Stimulated activated CD4-positive, alpha-beta T cell treated with anti-CD3 and anti-CD28 coated beads, Interleukin-15, amount 100 ng/mL, for 1 hour (primary cell): Measurements from ENCODE around the gene SPATA19.

Experiments used
- DNase-seq, 2 donors: peaks; one replicate each; pipeline ENCODE4 v3.0.0-alpha.2; 2020; ENCODE audit warnings: low read depth in 1 of 2, low spot score in 1 of 2

The SPATA19 gene

DNA sequence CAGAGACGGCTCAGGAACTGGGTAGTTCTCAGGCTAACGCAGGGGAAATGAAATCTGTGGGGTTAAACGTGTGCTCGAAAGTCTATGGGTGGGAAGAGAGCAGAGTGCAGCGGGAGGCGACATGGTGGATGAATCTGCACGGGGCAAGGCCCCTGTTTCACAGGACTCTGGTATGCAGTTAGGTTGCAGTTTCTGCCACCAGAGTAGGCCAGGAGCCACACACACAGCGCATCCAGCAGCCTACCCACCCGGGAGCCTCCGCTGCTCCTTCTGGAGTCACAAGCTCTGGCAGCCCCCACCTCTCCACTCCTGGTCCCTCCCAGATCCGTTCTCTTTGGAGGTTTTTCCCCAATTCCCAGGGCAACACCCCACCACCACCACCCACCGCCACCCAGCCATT lies 27.0 kb downstream of the SPATA19 start:
- DNase-seq: no peak

DNA sequence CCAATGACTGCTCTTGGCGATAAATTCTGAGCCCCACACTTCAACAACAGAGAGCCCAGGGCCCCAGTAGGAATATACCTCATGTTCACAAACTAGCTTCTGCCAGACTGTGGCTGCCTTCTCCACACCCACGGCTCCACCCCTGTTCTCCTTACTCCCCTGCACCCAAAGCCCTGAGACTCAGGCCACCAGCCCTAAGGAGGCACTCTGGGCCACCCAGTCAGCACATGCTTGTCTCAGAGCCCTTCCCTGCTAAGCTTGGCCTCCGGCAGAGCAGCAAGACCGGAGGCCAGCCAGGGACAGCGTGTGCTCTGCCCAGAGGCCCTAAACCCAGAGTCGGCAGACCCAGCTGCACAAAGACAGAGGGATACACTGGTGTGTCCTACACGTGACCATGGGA lies 27.9 kb downstream of the SPATA19 start:
- DNase-seq: no peak

DNA sequence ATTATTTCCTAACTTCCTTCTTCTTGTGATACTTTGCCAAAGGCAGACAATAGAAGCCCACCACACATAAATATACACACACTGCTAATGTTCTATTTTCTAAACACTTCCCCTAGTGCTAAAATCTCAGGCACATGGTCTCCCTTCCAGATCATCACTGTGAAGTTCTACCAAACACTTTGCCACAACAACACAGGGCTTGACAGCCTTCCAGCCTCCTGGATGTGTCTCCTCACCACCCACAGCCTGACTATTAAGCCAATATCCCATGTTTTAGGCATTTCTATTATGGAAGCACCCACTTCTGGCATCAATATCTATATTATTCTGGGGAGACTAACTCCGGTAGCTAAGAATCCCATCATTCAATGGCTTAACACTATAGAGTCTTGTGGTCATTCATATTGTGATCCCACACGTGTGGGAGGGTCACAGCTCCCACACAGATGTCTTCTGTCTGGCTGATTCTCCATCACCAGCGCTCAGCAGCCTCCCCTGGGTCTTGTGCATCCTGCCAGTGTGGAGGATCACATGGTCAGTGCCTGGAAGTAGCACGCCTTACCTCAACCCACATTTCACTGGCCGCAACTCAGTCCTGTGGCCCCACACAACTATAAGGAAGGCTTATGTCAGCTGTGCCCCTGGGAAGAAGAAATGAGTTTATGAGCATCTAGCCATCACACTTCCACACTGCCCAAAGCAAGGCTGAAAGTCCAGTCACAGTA lies 29.0 kb downstream of the SPATA19 start:
- DNase-seq: no peak

- DNase-seq: no peak
Observed at GRCh38 chr11:133815636-133816035, 29.7 kb downstream of the SPATA19 start.

GRCh38 chr11:133814588-133815100 lies 30.7 kb downstream of the SPATA19 start:
- DNase-seq: no peak

DNA sequence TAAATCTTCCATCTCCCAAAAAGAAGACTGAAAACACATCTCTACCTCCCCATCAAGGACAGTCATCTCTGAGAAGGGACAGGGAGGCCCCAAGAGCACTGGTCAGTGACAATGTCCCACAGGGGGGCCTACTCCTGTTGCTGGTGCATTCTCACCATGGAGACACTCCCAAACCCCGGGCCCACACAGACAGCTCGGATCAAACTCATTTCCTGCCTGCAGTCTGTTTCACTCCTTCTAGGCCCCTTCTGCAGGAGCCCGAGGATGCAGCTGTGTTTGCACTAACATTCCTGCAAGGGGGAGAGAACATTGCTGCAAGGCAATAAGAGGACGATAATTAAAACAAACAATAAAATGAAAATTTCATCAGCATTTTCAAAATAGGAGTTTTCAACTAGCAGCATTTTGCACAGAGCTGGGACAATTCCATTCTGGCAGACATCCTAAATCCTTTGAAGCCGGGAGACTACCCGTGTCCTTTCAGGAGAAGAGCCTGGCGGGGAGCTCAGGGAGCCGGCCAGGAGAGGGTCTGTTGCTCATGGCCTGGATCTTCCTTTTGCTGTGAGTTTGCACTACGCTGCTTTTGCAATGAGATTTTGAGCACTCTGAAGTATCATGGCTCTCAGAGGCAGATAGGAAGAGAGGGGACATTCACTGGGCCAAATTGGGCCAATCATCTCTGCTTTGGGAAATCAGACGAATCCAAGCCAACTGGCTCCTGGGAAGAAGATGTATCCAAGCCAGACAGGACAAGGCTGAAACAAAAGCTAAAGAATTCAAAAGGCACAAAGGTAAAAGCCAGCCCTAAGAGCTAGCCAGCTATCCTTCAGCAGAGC lies 33.2 kb downstream of the SPATA19 start:
- DNase-seq: no peak

DNA sequence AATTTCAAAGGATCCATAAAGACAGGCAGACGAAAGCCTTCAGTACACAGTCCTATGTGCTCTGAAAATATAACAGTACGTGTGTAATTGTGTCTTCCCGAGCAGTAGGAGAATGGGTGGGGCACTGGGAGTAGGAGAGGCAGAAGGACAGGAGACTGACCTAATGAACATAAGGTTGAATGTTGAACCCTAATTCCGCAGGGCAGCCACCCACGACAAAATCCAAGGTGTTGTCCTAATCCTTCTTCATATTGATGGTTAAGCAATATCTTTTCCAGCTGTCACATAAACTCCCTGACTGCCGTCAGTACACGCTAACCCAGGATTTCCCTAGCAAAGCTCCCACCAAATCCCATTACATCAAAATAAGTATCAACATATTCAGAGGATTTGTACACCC lies 34.5 kb downstream of the SPATA19 start:
- no peak for DNase-seq

DNA sequence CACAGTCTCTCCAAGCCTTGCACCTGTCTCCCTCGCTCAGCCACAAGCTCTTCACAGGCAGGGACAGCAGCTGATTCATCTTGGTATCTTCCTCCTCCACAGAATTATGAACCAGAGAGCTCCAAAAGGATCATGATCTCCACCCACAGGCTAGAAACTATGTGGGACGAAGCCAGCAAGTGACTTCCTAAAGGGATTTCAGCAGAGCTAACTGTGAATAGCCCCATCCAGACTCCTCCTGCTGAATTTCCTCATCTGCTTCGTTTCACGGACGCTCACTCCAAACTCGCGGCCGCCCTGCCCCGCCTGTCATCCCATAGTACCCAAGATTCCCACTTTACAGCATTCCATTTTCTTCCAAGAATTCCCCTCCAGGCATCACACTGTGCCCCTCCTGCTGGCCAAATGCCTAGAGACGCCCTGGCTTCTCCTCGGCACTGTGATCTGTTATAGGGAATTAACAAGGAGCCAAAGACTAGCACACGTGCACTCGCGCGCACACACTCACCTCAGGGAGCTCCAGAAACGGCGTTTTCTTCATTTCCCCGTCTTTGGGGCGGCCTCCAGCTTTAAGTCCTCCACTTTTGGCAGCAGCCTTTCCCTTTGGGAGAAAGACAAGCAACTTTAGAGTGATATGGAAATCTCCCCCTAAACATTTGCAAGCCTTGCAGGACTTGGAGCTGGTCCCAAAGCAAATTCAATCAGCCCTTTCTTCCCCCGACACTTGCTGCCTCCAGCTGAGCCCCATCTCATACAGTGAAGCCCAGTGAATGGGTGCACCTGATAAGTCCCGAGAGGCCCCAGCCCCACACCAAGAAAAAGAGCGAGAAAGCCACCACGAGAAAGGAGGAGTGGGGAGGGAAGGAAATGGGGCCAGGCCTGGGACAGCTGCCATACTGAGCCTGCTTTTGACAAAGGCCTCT lies 35.5 kb downstream of the SPATA19 start:
- DNase-seq: no peak

GRCh38 chr11:133808393-133809140 lies 36.7 kb downstream of the SPATA19 start:
- DNase-seq: no peak

DNA sequence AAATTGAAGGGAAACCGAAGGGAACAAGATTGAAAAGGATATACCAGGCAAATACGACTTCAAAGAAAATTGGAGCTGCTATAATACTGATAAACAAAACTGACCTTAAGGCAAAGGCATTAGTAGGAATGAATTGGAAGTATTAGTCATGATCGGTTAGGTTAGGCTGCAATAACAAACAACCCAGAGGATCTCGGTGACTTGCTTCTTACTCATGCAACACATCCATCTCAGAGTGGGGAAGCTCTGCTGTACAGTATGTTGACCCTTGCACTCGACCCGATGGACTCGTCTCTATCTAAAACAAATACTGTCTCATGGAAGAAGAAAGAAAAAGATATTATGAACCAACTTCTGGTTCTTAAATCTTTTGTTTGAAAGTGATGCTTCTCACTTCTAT lies 42.3 kb downstream of the SPATA19 start:
- no peak for DNase-seq

GRCh38 chr11:133801356-133801755 lies 44.0 kb downstream of the SPATA19 start:
- no peak for DNase-seq

DNA sequence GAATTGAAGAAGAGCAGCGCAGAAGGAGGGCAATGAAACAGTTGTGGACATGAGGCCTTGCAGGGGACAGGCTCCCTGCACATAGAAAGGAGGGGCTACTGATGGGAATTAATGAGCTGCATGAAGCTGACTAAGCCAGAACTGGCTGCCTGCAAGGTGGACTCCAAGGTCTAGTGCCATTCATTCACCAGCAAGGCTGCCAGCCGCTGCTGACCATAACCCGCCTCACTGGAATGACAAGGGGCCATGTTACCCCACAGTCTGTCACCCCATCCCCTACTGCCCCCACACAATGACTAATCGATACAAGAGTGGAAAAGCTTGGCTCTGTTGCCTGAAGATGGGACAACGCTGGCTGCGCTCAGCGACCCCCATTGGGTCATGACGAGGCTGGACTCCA lies 44.6 kb downstream of the SPATA19 start:
- DNase-seq: no peak

DNA sequence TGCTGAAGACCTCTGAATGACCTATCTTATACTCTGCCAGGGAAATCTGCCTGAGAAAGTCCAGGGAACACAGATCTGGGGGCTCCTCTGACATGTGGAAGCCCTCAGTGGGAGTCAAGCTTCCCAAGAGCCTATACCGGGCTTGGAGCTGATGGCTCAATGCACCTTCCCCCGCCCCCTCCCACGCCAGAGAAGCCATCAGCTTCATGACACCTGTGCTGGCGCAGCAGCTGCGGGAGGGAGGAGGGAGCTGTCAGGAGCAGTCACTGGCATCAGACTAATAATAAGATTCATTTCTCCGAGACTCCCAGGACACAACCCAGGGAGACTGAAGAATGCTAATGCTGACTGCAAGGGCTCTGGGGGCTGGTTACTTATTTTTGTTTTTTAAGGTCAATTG lies 47.8 kb downstream of the SPATA19 start:
- DNase-seq: no peak

GRCh38 chr11:133796043-133796795 lies 49.1 kb downstream of the SPATA19 start:
- DNase-seq: no peak

DNA sequence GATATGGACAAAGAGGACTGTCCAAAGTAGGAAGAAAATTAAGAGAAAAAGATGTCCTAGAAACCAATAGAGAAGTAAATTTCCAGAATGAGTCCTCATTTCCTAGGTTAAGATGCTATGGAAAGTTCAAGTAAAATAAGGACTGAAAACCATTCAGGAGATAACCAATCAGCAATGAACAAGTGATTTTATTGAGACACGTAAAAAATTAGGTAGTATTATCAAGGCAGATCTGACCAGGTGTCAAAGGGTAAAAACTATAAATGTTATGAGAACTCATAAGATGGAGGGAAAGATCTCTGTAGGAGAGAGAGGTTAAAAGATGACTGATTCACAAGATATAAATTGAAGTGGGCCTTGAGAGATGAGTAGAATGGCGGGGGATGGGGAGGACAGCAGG lies 50.2 kb downstream of the SPATA19 start:
- no peak for DNase-seq

DNA sequence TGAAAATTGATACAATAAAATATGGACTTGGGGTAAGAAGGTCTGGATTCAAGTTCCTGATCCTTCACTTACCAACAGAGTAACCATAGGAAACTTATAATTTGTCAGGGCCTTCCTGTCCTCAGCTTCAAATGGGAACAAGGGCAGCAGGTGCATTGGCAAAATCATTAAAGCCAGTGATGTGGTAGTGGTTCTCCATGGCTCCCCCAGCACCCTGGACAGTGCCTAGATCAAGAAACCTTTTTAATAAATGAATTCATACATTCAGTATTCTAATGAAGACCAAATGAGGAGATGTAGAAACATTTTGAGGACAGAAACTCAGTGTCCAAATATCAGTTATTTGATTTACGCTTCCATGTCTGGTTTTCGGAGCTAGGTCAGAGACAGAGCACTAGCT lies 51.1 kb downstream of the SPATA19 start:
- no peak for DNase-seq

DNA sequence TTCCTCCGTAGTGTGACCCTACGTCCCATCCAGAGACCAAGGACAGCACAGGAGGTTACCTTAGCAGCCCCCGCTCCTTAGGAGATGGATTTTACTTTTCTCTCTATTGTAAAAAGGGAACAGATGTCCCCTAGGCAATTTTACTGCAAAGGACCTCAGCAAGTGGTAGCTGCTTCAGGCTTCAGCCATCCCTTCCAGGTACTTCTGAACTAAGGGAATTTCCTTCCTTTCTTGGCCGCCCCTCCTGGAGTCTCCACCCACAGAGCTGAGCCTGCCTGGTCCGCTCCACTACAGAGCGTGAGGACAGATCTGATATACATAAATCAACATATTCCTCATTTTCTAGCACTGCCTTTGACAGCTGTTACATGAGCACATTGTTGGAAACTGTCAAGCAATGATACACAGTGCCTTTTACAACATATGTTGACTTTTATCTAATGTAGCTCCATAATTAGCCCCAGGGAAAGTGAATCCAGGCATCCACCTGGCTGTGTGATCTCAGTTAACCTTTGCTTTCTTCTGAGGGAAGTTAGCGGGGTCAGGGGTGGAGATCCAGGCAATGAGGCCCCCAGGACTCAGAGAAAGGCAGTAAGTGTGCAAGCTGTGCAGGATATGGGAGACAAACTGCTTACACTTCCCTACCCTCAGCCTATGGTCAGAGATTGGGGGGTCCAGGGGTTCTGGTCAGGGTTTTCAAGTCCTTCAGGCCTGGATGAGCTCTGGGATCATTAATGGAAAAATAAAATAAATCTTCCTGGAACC lies 51.9 kb downstream of the SPATA19 start:
- no peak for DNase-seq

GRCh38 chr11:133790995-133791394 lies 54.3 kb downstream of the SPATA19 start:
- no peak for DNase-seq
